H1 (cell line): ENCODE results near the gene PTPA. TPM values are rescaled to one million over a fixed set of nuclear protein-coding genes. Genes with fewer than 3 reads are reported as not detected.

Experiments
- JUND ChIP-seq: IDR thresholded peaks from 2 replicates; pipeline ENCODE4 v1.6.1; 2011; ENCODE audit warnings: mild to moderate bottlenecking, improper control_type of control experiment, low read length
- RAD21 ChIP-seq, 2 experiments: IDR thresholded peaks in 1 of 2; conservative IDR thresholded peaks in 1 of 2; 2 replicates each; pipeline ENCODE4 v1.6.1; 2011; ENCODE audit warnings: low read depth in 2 of 2, low read length in 2 of 2, improper control_type of control experiment in 1 of 2, inconsistent platforms in 1 of 2, mild to moderate bottlenecking in 1 of 2, moderate library complexity in 1 of 2
- RNF2 ChIP-seq: fragments of 200-900, 300-1000 bp; sonication (generic); IDR thresholded peaks from 2 replicates; pipeline ENCODE4 v1.7.1; 2016; ENCODE audit warnings: borderline replicate concordance, low read depth, mild to moderate bottlenecking, antibody characterized with exemption, low read length; ENCODE audit not compliant: poor library complexity, severe bottlenecking; ENCODE audit errors: missing control alignments
- RXRA ChIP-seq: IDR thresholded peaks from 2 replicates; pipeline ENCODE4 v1.6.1; 2011; ENCODE audit warnings: low read depth, mild to moderate bottlenecking, low read length, moderate library complexity; ENCODE audit not compliant: insufficient read depth
- TAF7 ChIP-seq: optimal IDR thresholded peaks from 2 replicates; pipeline ENCODE3; 2011; ENCODE audit warnings: low read depth, mild to moderate bottlenecking, inconsistent platforms, low read length, moderate library complexity, borderline replicate concordance
- polyA plus RNA-seq, 7 experiments: library from polyadenylated mRNA; depleted of rRNA in 3 of 7; stranded (reverse) in 5 of 7; unstranded in 2 of 7; fragments of >200 nt in 5 of 7; fragments of 200-250 nt in 2 of 7; gene quantifications; 1 replicate in 5 of 7; 2 replicates in 1 of 7; 4 replicates in 1 of 7; pipeline versions ENCODE4 v1.2.1 to v1.2.3, GENCODE V29; 2011 to 2013; ENCODE audit warnings: missing spikeins in 2 of 7, mixed read lengths in 2 of 7
- total RNA-seq: library from RNA; stranded (reverse); fragmentation: NEBNext Ultra II Directional; extraction: Animal tissue kit (Norgen Biotek cat#: 25700); gene quantifications from 2 replicates; pipeline ENCODE4 v1.2.1, GENCODE V29; 2021
- TF ChIP-seq, protein P1 (sequence below), 3 experiments: IDR thresholded peaks; 1 replicate in 2 of 3; 2 replicates in 1 of 3; pipeline versions ENCODE4 v1.5.1 to v1.6.1; 2011; ENCODE audit warnings: low read length in 3 of 3, mild to moderate bottlenecking in 3 of 3, inconsistent platforms in 2 of 3, low read depth in 1 of 3, moderate library complexity in 1 of 3; ENCODE audit not compliant: insufficient read depth in 1 of 3; ENCODE audit errors: control extremely low read depth in 1 of 3

PTPA gene
- total and polyA plus RNA-seq, 2 of the 8 experiments (the other 6 are each of a cell fraction or from before 2014, with no cell fraction given) = 114 to 145 TPM

DNA sequence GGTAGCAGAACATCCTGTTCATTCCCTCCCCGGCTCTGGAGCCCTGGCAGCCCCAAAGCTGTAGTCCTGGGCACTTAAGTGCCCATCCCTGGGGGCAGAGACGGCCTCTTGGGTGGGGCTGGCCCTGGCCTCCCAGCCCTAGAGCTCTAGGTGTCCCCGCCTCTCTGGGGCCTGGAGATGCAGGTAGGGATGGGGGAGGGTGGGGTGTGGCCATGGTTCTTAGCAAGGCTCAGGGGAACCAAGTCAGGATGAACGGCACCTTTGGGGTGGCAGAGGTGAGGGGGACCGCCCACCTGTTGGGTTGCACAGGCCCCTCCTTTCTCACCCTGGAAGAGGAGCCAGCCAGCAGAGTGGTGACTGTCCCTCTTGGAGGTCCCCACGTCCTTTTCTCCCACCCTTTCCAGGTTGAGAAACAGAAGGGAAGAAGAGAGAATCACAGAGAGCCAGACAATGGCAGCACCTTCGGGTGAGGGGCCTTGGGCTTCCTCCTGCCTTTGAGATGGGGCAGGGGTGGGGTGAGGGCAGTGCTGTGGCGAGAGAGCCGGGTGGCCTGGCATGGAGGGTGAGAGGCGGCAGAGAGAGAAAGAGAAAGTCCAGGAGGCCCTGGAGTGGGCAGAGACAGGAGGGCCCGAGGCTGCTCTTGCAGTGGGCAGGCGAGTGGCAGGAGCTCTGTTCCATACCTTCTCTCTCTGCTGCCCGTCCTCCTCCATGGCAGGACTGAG, 3.0 kb upstream of the PTPA start (continued):
- TF ChIP-seq, protein P1, sequence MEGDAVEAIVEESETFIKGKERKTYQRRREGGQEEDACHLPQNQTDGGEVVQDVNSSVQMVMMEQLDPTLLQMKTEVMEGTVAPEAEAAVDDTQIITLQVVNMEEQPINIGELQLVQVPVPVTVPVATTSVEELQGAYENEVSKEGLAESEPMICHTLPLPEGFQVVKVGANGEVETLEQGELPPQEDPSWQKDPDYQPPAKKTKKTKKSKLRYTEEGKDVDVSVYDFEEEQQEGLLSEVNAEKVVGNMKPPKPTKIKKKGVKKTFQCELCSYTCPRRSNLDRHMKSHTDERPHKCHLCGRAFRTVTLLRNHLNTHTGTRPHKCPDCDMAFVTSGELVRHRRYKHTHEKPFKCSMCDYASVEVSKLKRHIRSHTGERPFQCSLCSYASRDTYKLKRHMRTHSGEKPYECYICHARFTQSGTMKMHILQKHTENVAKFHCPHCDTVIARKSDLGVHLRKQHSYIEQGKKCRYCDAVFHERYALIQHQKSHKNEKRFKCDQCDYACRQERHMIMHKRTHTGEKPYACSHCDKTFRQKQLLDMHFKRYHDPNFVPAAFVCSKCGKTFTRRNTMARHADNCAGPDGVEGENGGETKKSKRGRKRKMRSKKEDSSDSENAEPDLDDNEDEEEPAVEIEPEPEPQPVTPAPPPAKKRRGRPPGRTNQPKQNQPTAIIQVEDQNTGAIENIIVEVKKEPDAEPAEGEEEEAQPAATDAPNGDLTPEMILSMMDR (IDR thresholded peaks at IDR 0.05; ENCODE audit: control extremely low read depth in 1 of 3, insufficient read depth in 1 of 3, low read depth in 1 of 3, low read length in 3 of 3) = no peak
- no peak for TF ChIP-seq RAD21 (IDR thresholded peaks at IDR 0.05 in 1 of 2, conservative IDR thresholded peaks at IDR 0.05 in 1 of 2; ENCODE audit: low read depth in 2 of 2, low read length in 2 of 2)
- no peak for TF ChIP-seq RNF2
- TF ChIP-seq RXRA = no peak
- no peak for TF ChIP-seq TAF7
- no peak for TF ChIP-seq JUND
